ENCODE measurements around the gene GALK2. TPM values are rescaled to one million over a fixed set of nuclear protein-coding genes. Genes with fewer than 3 reads are reported as not detected.
A peak's percentile ranks its signal among the peaks of the same experiment; 100 is the strongest.

The GALK2 gene
- 34.6 TPM for polyA plus RNA-seq (2012; ENCODE audit: insufficient read length, low read depth)

- TF ChIP-seq REST (IDR thresholded peaks at IDR 0.05; ENCODE audit: insufficient read depth in 1 of 2, low read depth in 2 of 2, low read length in 2 of 2), result 0 out of 4 replicates have a peak, but pooled peaks of 1 of the 2 experiments have one; percentile 24
- peak; percentile 91 for TF ChIP-seq POLR2AphosphoS5 (IDR thresholded peaks at IDR 0.05; ENCODE audit: low read depth, low read length)
- peak; percentile 42; the same call in 1 of the 2 replicates for TF ChIP-seq TAF1 (IDR thresholded peaks at IDR 0.05; ENCODE audit: borderline replicate concordance, insufficient read depth, low read length)
- TF ChIP-seq FOXP2 (optimal IDR thresholded peaks at IDR 0.05; ENCODE audit: borderline replicate concordance, extremely low read depth, extremely low read length, insufficient read depth), result peak; percentile 64
- TF ChIP-seq SIN3A (IDR thresholded peaks at IDR 0.05; ENCODE audit: borderline replicate concordance, insufficient read depth, low read length), result peak; percentile 72; the same call in 1 of the 2 replicates
Measured at GRCh38 chr15:49169880-49170597, at the start of gene GALK2. Gene GALK2, plus strand, starts transcription at chr15:49170247. Its CDS starts 76 bp downstream, at chr15:49170323.

GRCh38 chr15:49120832-49121231 is 49.2 kb upstream of the GALK2 start:
- TF ChIP-seq SIN3A (IDR thresholded peaks at IDR 0.05; ENCODE audit: borderline replicate concordance, insufficient read depth, low read length) (no peak), FOXP2 (optimal IDR thresholded peaks at IDR 0.05; ENCODE audit: borderline replicate concordance, extremely low read depth, extremely low read length, insufficient read depth) (no peak), REST (IDR thresholded peaks at IDR 0.05; ENCODE audit: insufficient read depth in 1 of 2, low read depth in 2 of 2, low read length in 2 of 2) (no peak), POLR2AphosphoS5 (IDR thresholded peaks at IDR 0.05; ENCODE audit: low read depth, low read length) (no peak), TAF1 (IDR thresholded peaks at IDR 0.05; ENCODE audit: borderline replicate concordance, insufficient read depth, low read length) (no peak)

- TF ChIP-seq FOXP2 (optimal IDR thresholded peaks at IDR 0.05; ENCODE audit: borderline replicate concordance, extremely low read depth, extremely low read length, insufficient read depth), result no peak
- TF ChIP-seq REST (IDR thresholded peaks at IDR 0.05; ENCODE audit: insufficient read depth in 1 of 2, low read depth in 2 of 2, low read length in 2 of 2), result no peak
- TF ChIP-seq SIN3A (IDR thresholded peaks at IDR 0.05; ENCODE audit: borderline replicate concordance, insufficient read depth, low read length), result no peak
- no peak for TF ChIP-seq POLR2AphosphoS5 (IDR thresholded peaks at IDR 0.05; ENCODE audit: low read depth, low read length)
- TF ChIP-seq TAF1 (IDR thresholded peaks at IDR 0.05; ENCODE audit: borderline replicate concordance, insufficient read depth, low read length), result no peak
Measured at GRCh38 chr15:49121901-49122300, 48.1 kb upstream of the GALK2 start.

GRCh38 chr15:49122541-49123062 is 47.4 kb upstream of the GALK2 start:
- TF ChIP-seq SIN3A (IDR thresholded peaks at IDR 0.05; ENCODE audit: borderline replicate concordance, insufficient read depth, low read length) (no peak), REST (IDR thresholded peaks at IDR 0.05; ENCODE audit: insufficient read depth in 1 of 2, low read depth in 2 of 2, low read length in 2 of 2) (no peak), POLR2AphosphoS5 (IDR thresholded peaks at IDR 0.05; ENCODE audit: low read depth, low read length) (no peak), TAF1 (IDR thresholded peaks at IDR 0.05; ENCODE audit: borderline replicate concordance, insufficient read depth, low read length) (no peak), FOXP2 (optimal IDR thresholded peaks at IDR 0.05; ENCODE audit: borderline replicate concordance, extremely low read depth, extremely low read length, insufficient read depth) (no peak)
